Transverse colon (tissue), 4 donors: ENCODE measurements around the gene NTNG1.

Source experiments
- CTCF ChIP-seq, 5 experiments: fragments of 200-600 bp in 3 of 5; fragments of 450-650 bp in 2 of 5; sonication (generic) in 3 of 5; IDR thresholded peaks; 1 replicate in 2 of 5; 2 replicates in 3 of 5; pipeline ENCODE4 v1.5.1; 2016 to 2017; ENCODE audit warnings: antibody characterized with exemption in 5 of 5, inconsistent platforms in 3 of 5, mild to moderate bottlenecking in 2 of 5, moderate library complexity in 1 of 5
- EP300 ChIP-seq: sonication (generic); formaldehyde crosslinking; IDR thresholded peaks from one replicate; pipeline ENCODE4 v1.6.1; 2017; ENCODE audit warnings: antibody characterized with exemption, low read depth
- POLR2A ChIP-seq: fragments of 450-650 bp; IDR thresholded peaks from one replicate; pipeline ENCODE4 v1.6.1; 2016; ENCODE audit warnings: antibody characterized with exemption, mild to moderate bottlenecking, moderate library complexity
- POLR2AphosphoS5 ChIP-seq, 3 donors: sonication (generic); formaldehyde crosslinking; IDR thresholded peaks; one replicate each; pipeline ENCODE4 v1.6.1; 2016; ENCODE audit warnings: antibody characterized with exemption in 3 of 3

DNA sequence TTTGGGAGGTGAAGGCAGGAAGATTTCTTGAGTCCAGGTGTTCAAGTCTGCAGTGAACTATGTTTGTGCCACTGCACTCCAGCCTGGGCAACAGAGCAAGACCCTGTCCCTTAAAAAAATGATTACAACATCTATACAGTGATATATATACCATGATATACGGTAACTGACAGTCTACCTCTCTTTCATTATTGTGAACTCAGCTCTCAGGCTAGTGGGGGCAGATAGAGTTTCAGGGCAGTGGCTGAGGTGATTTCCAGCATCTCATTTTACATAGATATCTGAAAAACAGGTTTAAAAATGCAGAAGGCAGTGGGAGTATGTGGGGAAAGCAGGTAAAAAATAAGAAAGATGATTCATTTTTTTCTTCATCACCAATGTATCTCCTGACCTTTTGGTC, 8.1 kb upstream of the NTNG1 start:
- TF ChIP-seq CTCF (IDR thresholded peaks at IDR 0.05) (no peak), POLR2A (no peak), POLR2AphosphoS5 (IDR thresholded peaks at IDR 0.05) (no peak), EP300 (no peak)
